ENCODE measurements around the gene TMEM203. TPM values are rescaled to one million over a fixed set of nuclear protein-coding genes. Genes with fewer than 3 reads are reported as not detected.
A peak's percentile ranks its signal among the peaks of the same experiment; 100 is the strongest.
"Not testable (repeated sequence)": the region's sequence is repeated elsewhere in the genome, so short reads cannot be mapped to it uniquely, and the experiment has no call there.

TMEM203 gene
- total RNA-seq (2014; rRNA removed; shearing (Covaris generic)), result 63.4 and 65.8 TPM in 2 replicates
- polyA plus RNA-seq (2015; cell fraction: cytosol; rRNA removed), result 55.1 and 59.7 TPM in 2 replicates
- polyA plus RNA-seq (2015; cell fraction: nucleus; rRNA removed), result 21.4 and 21.7 TPM in 2 replicates

DNA sequence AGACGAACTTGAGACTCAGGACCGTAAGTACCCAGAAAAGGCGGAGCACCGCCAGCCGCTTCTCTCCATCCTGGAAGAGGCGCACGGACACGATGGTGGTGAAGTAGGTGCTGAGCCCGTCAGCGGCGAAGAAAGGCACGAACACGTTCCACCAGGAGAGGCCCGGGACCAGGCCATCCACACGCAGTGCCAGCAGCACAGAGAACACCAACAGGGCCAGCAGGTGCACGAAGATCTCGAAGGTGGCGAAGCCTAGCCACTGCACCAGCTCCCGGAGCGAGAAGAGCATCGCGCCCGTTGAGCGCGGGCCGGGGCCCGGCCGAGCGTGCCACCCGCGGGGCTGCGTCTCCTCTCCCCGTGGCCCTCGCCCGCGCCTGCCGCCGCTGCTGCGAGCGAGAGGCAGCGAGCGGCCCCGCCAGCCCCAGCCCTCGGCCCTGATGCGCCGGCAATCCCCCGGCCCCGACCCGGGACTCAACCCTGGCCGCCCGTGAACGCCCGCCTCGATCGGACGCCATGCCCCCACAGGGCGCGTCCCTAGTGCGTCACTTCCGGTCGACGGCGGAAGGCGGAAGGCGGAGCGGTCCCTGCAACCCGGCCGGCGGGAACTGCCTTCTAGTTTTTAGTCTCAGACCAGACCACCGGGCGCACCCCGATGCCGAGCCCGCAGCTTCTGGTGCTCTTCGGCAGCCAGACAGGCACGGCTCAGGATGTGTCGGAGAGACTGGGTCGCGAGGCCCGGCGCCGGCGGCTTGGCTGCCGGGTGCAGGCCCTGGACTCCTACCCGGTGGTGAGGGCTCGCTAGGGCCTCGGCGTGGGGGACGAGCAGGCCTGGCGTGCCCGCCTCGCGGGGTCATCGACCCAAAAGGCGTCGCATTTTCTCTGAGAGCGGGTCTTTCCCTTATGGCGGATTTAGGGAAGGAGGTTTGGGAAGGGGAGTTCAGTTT, at the start of gene TMEM203, which contains the start of gene NDOR1:
TMEM203 (minus strand) TSS at position 523 of the 944 bp plus-strand sequence; CDS start at position 289, 234 bp downstream.
NDOR1 (plus strand) TSS at position 575 of the 944 bp plus-strand sequence; CDS start at position 653, 78 bp downstream.
- DNase-seq (ENCODE audit: low read depth), result peak; percentile 77

GRCh38 chr9:137254624-137255447, 49.4 kb upstream of the TMEM203 start, which contains the start of gene NELFB:
TSS of gene NELFB (plus strand) at chr9:137255327.
- peak; percentile 76 for DNase-seq (ENCODE audit: low read depth)

- DNase-seq (ENCODE audit: low read depth), result no peak
Measured at GRCh38 chr9:137253717-137254623, 48.5 kb upstream of the TMEM203 start.

DNA sequence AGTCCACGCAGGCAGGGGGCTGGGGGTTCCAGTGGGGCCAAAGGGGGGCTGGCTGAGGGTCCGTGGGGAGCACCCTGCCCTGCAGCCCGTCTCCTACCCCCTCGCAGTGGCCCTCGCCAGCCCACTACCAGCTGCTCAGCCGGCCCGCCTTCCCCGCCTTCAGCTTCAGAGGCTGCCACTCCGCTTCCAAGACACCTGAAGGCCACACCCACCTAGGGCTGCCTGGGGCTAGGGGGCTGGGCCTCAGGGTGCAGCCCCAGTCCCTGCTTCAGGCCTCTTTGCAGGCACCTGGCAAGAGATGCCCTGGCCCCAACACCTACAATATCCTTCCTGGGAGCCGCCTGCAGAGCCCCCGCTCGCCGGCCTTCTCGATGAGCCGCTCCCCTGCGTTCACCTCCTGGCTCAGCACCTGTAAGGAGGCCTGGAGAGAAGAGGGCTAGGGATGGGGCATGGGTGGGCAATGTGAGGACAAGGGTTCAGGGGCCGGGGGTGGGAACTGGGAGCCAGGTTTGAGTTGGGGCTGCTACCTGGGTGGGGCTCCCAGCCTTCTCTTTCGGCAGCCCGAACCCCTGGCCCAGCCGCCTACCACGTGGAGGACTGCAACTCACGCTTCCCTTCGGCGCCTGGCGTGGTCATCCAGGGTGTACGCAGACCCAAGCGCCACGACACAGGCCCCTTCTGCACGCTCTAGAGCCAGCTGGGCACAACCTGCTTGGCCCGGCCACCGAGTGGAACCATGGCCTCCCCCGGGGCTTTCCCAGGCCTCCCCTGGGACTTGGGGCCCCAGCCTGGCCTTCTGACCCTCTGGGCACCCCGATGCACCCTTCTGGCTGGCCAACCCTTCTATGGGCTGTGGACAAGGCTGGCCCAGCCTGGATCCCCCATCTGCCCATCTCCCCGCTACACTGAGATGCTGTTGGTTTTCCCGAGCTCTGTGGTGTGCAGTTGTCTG, 47.4 kb upstream of the TMEM203 start:
- no peak for DNase-seq (ENCODE audit: low read depth)

GRCh38 chr9:137251490-137252268, 46.2 kb upstream of the TMEM203 start:
- no peak for DNase-seq (ENCODE audit: low read depth)

DNA sequence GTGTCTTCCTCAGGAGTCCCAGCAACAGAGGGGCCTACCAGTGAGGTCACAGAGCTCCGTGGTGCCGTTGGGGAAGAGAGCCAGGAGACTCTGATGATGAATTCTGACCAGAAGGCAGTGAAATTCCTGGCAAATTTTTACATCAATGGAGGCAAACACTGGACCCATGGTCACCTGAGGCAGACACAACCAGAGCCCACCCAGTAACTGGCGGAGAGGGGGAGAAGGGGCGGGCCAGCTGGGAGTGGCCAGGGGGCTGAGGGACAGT, 45.7 kb upstream of the TMEM203 start, which contains the start of gene STPG3:
STPG3 (plus strand) TSS at position 93 of the 268 bp plus-strand sequence; CDS start at position 94, 1 bp downstream.
- DNase-seq (ENCODE audit: low read depth), result no peak

DNA sequence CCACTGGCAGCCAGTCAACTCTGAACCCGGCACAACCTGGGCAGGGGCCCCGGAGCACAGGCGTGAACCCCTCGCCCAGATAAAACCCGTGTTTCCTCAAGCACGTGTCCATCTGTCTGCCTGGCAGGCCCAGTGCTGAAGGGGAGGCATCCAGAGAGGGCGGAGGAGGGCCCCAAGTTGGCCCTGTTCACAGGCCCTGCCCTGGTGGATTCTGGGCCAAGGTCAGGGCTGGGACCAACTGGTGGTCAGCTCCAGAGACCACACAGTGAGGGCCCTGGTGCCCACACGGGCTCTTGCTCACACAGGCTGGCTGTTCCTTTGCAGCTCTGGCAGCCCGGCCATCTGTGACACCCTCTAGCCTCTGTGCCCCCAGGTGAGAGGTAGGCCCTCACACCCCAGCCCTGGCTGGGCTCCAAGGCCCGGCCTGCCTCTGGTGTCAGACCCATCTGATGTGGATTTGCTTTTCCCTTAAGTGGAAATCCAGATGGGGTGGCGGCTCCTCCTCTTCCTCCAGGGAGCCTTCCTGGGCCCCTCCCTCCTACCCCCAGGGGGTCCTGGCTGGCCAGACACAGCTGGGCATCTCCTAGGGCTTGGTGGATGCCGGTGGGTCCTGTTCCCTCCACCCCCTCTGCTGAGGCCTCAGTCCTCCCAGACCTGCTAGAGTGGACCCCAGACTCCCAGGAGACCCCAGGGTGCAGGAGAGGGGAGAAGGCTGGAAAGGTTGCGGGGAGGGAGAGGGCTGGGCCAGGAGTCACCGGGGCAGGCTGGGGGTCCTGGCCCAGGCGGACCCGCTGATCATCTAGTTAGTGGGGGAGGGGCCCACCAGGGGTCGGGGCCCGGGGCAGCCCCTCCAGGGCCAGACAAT, 45.1 kb upstream of the TMEM203 start:
- DNase-seq (ENCODE audit: low read depth), result no peak

DNA sequence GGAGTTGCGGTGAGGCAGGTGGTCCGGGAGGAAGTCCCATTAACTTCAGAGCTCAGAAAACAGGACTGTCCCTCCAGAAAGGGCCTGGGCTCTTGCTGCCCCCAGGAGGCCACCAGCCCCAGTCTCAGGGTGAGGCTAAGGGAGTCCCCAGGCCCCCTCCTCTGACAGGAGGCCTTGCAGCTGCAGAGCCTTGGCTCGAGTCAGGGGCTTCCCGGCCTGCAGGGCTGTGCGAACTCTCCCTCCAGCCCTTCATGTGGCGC, 42.4 kb upstream of the TMEM203 start:
- DNase-seq (ENCODE audit: low read depth), result no peak

GRCh38 chr9:137247135-137247915, 41.9 kb upstream of the TMEM203 start:
- no peak for DNase-seq (ENCODE audit: low read depth)

DNA sequence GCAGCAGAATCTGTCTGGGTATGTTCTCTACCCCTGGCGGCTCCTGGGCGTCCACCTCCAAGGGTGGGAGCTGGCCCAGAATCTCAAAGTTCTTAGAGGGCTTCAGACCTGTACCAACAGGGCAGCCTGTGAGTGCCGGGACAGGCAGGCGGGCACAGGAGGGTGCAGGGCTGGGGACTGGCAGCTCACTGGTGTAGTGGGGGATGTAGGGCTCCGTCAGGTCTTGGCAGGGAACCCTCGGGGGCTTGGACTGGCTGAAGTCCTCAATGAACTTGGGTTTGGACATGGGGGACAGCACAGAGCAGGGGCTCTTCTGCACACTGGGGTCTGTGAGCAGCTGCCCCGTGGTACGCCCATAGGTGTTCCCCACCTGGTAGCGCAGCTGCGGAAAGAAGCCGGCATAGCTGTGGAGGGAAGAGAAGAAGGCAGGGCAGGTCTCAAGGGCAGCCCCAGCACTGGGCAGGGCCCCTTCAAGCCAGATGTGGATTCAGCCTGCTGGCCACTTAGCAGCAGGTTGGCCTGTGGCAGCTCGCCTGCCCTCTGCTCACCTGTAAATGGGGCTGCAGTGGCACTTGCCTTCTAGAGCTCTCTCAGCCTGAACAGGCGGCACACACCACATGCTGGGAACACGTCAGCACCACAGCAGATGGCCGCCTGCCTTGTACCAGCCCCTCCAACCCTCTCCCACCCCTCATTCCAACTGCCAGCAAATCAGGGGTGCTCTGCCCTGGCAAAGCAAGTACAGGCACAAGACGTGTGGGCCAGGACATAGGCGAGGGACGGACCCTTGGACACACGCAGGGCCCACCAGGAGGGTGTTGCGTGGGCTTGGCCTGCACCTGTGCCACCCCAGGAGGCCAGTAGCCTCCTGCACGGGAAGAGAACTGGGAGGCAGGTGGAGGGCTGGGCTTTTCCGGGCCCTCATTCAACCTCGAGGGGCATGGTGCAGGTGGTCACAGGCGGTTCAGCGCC, 40.3 kb upstream of the TMEM203 start:
- DNase-seq (ENCODE audit: low read depth), result no peak

DNA sequence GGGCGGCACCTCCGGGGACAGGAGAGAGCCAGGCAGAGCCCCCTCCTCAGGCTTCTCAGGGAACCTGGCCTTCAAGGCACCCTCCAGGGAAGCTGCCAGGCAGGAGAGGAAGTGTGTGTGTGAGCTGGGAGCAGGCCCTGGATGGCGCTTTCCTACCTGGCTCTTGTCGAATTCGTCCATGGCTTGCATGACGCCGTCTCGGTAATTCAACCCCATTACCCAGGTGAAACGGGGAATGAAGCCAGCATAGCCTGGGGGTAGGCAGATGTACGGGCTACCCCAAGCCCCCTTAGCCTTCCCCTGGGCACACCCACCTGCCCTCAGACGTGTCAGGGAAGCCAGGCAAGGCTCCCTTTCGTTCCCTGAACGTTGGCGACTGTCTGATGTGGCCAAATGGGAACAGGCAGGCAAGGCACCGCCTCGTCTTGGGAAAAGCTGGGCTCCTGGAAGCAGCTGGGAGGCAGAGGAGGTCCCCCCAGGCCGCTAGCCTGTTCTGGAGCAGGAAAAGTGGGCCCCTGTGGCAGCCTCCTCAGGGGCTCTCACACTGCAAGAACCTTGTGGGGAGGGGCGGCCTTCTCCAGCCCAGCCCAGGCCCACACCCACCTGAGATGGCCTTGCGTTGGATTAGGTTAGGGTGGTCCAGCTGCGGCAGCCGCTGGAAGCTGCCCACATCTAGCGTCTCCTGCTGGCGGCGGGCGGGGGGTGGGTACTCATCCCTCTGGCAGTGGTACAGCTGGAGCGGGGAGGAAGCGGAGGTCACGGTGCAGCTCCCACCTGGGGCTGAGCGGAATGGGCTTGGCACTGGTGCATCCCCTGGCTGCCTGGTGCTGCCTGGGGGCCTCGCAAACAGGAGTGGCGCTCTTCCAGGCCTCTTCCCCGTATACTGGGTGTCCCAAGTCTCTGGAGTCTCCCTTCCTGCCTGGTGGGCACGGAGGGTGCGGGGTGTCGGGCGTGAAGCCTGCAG, 39.3 kb upstream of the TMEM203 start:
- DNase-seq (ENCODE audit: low read depth), result no peak

DNA sequence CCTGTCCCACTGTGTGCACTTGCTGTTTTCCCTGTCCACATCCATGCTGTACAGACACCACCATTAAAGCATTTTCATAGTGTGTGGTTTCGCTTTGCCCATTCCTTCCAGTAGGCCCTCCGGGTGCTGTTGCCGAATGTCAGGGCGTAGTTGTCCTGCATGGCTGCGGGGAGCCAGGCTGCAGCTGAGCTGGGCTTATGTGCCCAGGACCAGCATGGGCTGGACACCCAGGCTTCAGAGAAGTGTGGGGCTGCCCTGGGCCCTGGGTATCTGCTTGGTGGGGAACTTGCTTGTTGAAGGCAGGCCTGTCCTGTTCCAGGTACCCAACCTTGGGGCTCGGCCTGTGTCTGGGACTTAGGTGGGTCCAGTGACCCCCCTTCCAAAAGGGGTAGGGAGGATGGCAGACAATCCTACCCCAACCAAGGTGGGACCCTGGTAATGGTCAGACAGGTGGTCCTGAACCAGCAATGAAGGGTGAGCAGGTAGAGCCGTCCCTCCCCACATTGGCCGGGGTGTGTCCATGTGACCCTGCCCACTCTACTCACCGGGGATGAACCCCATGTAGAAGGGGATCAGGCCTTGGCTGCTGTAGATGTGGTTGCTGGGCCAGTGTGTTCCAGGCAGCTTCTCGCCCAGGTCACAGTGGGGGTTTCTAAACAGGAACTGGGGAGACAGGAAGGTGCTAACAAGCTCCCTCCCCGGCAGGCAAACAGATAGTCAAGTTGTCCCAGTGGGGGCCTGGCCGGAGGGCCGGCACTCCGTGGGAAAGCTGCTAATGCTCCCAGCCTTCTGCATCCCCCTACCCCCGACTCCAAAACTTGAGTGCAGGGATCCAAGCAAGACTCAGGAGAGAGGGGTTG, 38.4 kb upstream of the TMEM203 start:
- peak; percentile 52 for DNase-seq (ENCODE audit: low read depth)

GRCh38 chr9:137243266-137243625, 37.8 kb upstream of the TMEM203 start:
- not testable (repeated sequence) for DNase-seq (ENCODE audit: low read depth)
